ENCODE data around the gene PLBD2.

GRCh38 chr12:113361574-113362370, 3.4 kb downstream of the PLBD2 start:
- TF ChIP-seq, protein P1, sequence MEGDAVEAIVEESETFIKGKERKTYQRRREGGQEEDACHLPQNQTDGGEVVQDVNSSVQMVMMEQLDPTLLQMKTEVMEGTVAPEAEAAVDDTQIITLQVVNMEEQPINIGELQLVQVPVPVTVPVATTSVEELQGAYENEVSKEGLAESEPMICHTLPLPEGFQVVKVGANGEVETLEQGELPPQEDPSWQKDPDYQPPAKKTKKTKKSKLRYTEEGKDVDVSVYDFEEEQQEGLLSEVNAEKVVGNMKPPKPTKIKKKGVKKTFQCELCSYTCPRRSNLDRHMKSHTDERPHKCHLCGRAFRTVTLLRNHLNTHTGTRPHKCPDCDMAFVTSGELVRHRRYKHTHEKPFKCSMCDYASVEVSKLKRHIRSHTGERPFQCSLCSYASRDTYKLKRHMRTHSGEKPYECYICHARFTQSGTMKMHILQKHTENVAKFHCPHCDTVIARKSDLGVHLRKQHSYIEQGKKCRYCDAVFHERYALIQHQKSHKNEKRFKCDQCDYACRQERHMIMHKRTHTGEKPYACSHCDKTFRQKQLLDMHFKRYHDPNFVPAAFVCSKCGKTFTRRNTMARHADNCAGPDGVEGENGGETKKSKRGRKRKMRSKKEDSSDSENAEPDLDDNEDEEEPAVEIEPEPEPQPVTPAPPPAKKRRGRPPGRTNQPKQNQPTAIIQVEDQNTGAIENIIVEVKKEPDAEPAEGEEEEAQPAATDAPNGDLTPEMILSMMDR (IDR thresholded peaks at IDR 0.05; ENCODE audit: borderline replicate concordance, extremely low read depth, low read length, poor library complexity, severe bottlenecking) = no peak
- TF ChIP-seq EZH2 (IDR thresholded peaks at IDR 0.05; ENCODE audit: borderline replicate concordance, low read depth, low read length, severe bottlenecking) = no peak
